ENCODE results near the gene PANK4.

PANK4 gene

DNA sequence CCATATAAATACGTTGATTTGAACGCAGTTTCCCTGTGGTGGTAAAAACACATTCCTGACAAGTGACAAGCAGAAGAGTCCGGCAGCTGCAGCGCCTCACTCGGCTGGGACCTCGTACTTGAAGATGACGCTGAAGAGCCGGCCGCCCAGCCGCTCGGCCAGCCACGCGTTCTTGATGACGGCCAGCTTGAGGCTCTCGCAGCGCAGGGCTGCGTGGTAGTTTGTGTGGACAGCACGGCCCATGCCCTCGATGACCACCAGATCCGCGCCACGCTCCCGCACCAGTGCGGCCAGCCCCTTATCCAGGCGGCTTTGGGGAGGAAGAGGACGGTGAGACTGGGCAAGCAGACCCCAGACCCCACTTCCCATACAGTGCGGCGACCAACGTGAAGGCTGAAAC, 17.6 kb downstream of the PANK4 start:
- H3K4me1 ChIP-seq (ENCODE audit: control insufficient read depth, insufficient read depth, low read length, unreplicated experiment), result no peaks in the 10 kb centered on the region
- H3K27me3 ChIP-seq (ENCODE audit: insufficient read depth, low read length), result peaks cover 14% of the 10 kb centered on the region
- no peak overlapping the region for H3K27ac ChIP-seq (ENCODE audit: low read depth, low read length)
- no peaks in the 10 kb centered on the region for H3K79me2 ChIP-seq (ENCODE audit: control insufficient read depth, insufficient read depth, low read length, unreplicated experiment)
- no peaks in the 10 kb centered on the region for H3K36me3 ChIP-seq (ENCODE audit: insufficient read depth, low read length)
- H3K4me3 ChIP-seq (ENCODE audit: low read depth, low read length), result no peak overlapping the region
- H2AFZ ChIP-seq (ENCODE audit: low read length, unreplicated experiment), result no peak overlapping the region

DNA sequence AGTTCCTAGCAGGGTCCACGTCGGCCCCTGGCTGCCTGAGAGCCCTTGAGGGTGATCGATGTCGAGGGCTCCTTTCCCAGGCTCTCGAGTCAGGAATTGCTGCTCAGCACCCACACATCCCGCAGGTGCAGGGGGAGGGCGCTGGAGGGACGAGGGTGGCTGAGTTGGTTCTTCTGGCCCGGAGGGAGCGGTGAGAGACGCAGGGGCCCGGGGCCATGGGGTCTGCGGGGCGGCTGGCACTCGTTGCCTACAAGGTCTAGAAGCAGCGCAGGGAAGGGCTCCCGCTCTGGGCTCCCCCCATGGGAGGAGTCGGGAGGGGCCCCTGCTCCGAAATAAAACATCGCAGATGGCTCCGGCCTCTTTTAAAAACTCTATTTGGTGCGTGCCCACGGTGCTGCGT, 18.2 kb downstream of the PANK4 start:
- Histone ChIP-seq H2AFZ (ENCODE audit: low read length, unreplicated experiment) (no peak overlapping the region), H3K27ac (ENCODE audit: low read depth, low read length) (no peak overlapping the region), H3K79me2 (ENCODE audit: control insufficient read depth, insufficient read depth, low read length, unreplicated experiment) (no peaks in the 10 kb centered on the region), H3K4me3 (ENCODE audit: low read depth, low read length) (no peak overlapping the region), H3K4me1 (ENCODE audit: control insufficient read depth, insufficient read depth, low read length, unreplicated experiment) (no peaks in the 10 kb centered on the region), H3K36me3 (ENCODE audit: insufficient read depth, low read length) (no peaks in the 10 kb centered on the region), H3K27me3 (ENCODE audit: insufficient read depth, low read length) (peaks cover 20% of the 10 kb centered on the region)

DNA sequence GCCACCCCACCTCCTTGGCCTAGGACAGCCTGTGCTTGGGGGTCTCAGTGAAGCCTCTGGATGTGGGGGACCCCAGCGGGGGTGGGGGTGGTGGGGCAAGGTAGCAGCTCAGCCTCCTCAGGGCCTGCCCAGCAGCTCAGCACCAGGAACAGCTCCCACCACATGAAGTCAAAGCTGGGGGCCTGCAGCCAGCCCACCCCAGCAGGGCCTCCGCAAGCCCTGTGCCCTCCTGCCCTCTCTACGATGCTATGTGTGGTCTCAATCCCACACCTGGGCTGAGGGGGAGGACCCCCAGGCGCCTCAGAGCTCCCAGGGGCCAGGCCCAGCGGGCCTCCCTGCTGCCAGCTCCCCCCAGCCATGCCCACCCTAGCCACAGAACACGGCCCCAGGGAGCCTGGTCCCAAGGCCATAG, 18.6 kb downstream of the PANK4 start:
- Histone ChIP-seq H3K27ac (ENCODE audit: low read depth, low read length) (no peak overlapping the region), H3K4me1 (ENCODE audit: control insufficient read depth, insufficient read depth, low read length, unreplicated experiment) (no peaks in the 10 kb centered on the region), H3K4me3 (ENCODE audit: low read depth, low read length) (no peak overlapping the region), H3K79me2 (ENCODE audit: control insufficient read depth, insufficient read depth, low read length, unreplicated experiment) (no peaks in the 10 kb centered on the region), H3K36me3 (ENCODE audit: insufficient read depth, low read length) (no peaks in the 10 kb centered on the region), H3K27me3 (ENCODE audit: insufficient read depth, low read length) (peaks cover 24% of the 10 kb centered on the region), H2AFZ (ENCODE audit: low read length, unreplicated experiment) (no peak overlapping the region)

DNA sequence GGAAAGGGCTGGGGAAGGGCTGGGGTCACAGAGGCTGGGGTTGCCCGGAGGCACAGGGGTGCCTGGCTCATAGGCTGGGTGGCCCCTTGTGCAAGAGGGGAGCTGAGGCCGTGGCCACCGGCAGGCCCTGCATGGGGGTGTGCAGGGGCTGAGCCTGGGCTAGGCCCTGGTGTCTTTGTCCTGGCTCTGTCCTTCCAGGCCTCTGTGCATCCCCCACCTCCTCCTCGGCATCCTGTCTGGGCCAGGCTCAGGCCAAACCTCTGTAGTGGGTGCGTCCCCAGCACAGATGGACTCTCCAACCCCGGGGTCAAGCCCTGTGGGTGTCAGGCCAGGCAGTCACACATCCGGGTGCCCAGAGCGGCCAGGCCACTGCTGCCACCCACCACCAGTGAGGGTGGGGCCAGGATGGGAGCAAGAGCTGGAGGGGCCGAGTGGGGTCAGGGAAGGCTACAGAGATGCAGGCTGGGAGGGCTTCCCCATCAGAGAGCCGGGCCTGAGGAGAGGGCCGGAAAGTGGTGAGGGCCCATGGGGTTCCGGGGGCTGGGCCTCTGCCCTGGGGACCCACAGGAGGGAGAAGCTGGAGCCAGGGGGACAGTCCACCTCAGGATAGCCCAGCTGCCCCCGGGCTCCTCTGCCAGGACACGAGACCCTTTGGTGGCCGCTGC, 19.4 kb downstream of the PANK4 start:
- Histone ChIP-seq H3K4me3 (ENCODE audit: low read depth, low read length) (no peak overlapping the region), H3K27me3 (ENCODE audit: insufficient read depth, low read length) (peaks cover 29% of the 10 kb centered on the region), H3K27ac (ENCODE audit: low read depth, low read length) (no peak overlapping the region), H3K79me2 (ENCODE audit: control insufficient read depth, insufficient read depth, low read length, unreplicated experiment) (no peaks in the 10 kb centered on the region), H3K36me3 (ENCODE audit: insufficient read depth, low read length) (no peaks in the 10 kb centered on the region), H3K4me1 (ENCODE audit: control insufficient read depth, insufficient read depth, low read length, unreplicated experiment) (no peaks in the 10 kb centered on the region), H2AFZ (ENCODE audit: low read length, unreplicated experiment) (no peak overlapping the region)

DNA sequence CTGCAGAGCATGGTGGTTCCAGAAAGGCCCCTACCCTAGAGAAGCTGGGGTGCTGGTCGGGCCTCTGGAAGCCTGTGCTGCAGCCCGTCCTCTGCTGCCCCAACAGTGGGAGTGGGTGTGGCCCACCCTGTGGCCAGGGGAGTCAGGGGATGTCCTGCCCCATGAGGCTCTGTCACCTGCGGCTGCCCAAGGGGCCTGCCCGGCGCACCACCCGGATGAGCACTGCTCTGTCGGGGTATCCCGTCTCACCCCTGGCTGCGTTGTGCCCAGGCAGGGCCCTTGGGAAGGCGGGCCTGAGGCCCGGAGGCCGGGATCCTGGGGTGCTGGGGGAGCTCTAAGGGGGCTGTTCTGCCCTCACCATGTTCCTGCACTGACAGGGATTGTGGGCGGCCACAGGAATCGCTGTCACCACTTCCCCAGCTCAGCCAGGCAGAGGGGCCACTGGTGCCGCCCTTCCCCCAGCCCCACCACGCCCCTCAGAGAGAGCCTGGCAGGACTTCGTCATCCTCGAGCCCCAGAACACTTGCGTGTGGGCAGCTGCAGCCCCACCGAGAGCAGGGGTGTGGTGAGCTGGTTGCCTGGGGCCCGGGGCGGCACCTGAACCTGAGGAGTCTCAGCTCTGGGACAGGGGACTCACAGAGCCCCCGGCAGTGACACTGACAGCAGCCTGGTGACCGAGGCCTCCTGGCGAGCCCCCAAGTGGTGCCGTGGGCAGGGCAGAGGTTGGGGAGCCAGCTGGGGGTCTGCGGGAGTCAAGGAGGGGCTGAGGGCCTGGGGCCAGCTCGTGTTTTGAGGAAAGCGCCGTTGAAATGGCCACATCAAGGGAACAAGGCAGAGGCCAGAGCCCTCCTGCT, 20.2 kb downstream of the PANK4 start:
- Histone ChIP-seq H3K79me2 (ENCODE audit: control insufficient read depth, insufficient read depth, low read length, unreplicated experiment) (no peaks in the 10 kb centered on the region), H3K36me3 (ENCODE audit: insufficient read depth, low read length) (no peaks in the 10 kb centered on the region), H3K4me1 (ENCODE audit: control insufficient read depth, insufficient read depth, low read length, unreplicated experiment) (no peaks in the 10 kb centered on the region)

DNA sequence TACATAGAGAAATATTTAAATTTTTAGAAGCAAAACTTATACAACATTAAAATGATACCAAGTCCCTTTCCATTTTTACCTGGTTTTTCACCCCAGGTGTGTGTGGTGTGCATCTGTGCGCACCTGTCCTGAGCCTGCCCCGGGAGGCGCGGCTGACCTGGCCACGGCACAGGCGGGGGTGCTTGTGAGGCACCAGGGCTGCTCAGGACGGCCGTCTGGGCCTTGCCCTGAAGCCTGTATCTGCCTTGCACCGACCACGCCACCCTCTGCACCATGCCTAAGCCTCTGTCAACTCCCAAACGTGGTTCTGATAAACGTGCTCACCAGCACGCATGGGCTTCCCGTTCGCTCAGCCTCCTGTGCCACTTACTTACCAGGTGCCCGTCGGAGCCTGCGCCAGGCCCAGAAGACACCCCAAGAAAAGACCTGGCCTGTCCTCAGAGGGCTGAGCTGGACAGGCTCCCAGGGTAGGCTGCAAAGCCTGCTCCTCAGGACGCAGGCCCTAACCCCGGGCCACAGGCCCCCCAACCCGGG, 20.9 kb downstream of the PANK4 start:
- H3K4me3 ChIP-seq (ENCODE audit: low read depth, low read length), result no peak overlapping the region
- H3K79me2 ChIP-seq (ENCODE audit: control insufficient read depth, insufficient read depth, low read length, unreplicated experiment), result no peaks in the 10 kb centered on the region
- no peaks in the 10 kb centered on the region for H3K36me3 ChIP-seq (ENCODE audit: insufficient read depth, low read length)
- peaks cover 29% of the 10 kb centered on the region for H3K27me3 ChIP-seq (ENCODE audit: insufficient read depth, low read length)
- H2AFZ ChIP-seq (ENCODE audit: low read length, unreplicated experiment), result no peak overlapping the region
- H3K27ac ChIP-seq (ENCODE audit: low read depth, low read length), result no peak overlapping the region
- no peaks in the 10 kb centered on the region for H3K4me1 ChIP-seq (ENCODE audit: control insufficient read depth, insufficient read depth, low read length, unreplicated experiment)

More for the DNA sequence above, 20.2 kb downstream of the PANK4 start:
- no peak overlapping the region for H3K4me3 ChIP-seq (ENCODE audit: low read depth, low read length)
- H2AFZ ChIP-seq (ENCODE audit: low read length, unreplicated experiment), result no peak overlapping the region
- no peak overlapping the region for H3K27ac ChIP-seq (ENCODE audit: low read depth, low read length)
- H3K27me3 ChIP-seq (ENCODE audit: insufficient read depth, low read length), result peaks cover 29% of the 10 kb centered on the region

DNA sequence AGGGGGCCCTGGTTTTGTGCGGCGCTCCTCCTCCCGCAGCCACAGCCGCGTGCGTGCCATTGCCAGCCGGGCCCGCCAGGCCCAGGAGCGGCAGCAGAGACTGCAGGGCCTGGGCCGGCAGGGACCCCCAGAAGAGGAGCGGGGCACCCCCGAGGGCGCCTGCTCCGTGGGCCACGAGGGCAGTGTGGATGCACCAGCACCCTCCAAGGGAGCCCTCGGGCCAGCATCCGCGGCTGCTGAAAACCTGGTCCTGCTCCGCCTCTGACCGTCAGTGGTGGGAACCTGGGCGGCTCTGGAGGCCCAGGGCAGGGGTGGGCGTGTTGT, 21.5 kb downstream of the PANK4 start:
- H3K4me1 ChIP-seq (ENCODE audit: control insufficient read depth, insufficient read depth, low read length, unreplicated experiment), result no peaks in the 10 kb centered on the region
- no peaks in the 10 kb centered on the region for H3K79me2 ChIP-seq (ENCODE audit: control insufficient read depth, insufficient read depth, low read length, unreplicated experiment)
- H2AFZ ChIP-seq (ENCODE audit: low read length, unreplicated experiment), result no peak overlapping the region
- peaks cover 29% of the 10 kb centered on the region for H3K27me3 ChIP-seq (ENCODE audit: insufficient read depth, low read length)
- H3K4me3 ChIP-seq (ENCODE audit: low read depth, low read length), result no peak overlapping the region
- no peaks in the 10 kb centered on the region for H3K36me3 ChIP-seq (ENCODE audit: insufficient read depth, low read length)
- H3K27ac ChIP-seq (ENCODE audit: low read depth, low read length), result no peak overlapping the region

DNA sequence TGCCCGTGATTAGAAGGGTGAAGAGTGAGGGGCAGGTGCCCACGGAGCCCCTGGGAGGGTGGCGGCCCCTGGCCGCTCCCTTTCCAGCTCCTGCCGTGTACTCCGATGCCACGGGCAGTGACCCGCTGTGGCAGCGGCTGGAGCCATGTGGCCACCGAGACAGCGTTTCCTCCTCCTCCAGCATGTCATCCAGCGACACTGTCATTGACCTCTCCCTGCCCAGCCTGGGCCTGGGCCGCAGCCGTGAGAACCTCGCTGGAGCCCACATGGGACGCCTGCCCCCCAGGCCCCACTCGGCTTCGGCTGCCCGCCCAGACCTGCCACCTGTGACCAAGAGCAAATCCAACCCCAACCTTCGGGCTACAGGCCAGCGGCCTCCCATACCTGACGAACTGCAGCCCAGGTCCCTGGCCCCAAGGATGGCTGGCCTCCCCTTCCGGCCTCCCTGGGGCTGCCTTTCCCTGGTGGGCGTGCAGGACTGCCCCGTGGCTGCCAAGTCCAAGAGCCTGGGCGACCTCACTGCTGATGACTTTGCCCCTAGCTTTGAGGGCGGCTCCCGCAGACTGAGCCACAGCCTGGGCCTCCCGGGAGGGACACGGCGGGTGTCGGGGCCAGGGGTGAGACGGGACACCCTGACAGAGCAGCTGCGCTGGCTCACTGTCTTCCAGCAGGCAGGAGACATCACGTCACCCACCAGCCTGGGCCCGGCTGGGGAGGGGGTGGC, 22.0 kb downstream of the PANK4 start:
- H2AFZ ChIP-seq (ENCODE audit: low read length, unreplicated experiment), result no peak overlapping the region
- H3K4me3 ChIP-seq (ENCODE audit: low read depth, low read length), result no peak overlapping the region
- no peaks in the 10 kb centered on the region for H3K79me2 ChIP-seq (ENCODE audit: control insufficient read depth, insufficient read depth, low read length, unreplicated experiment)
- peaks cover 29% of the 10 kb centered on the region for H3K27me3 ChIP-seq (ENCODE audit: insufficient read depth, low read length)
- no peaks in the 10 kb centered on the region for H3K4me1 ChIP-seq (ENCODE audit: control insufficient read depth, insufficient read depth, low read length, unreplicated experiment)
- H3K36me3 ChIP-seq (ENCODE audit: insufficient read depth, low read length), result no peaks in the 10 kb centered on the region
- H3K27ac ChIP-seq (ENCODE audit: low read depth, low read length), result no peak overlapping the region

DNA sequence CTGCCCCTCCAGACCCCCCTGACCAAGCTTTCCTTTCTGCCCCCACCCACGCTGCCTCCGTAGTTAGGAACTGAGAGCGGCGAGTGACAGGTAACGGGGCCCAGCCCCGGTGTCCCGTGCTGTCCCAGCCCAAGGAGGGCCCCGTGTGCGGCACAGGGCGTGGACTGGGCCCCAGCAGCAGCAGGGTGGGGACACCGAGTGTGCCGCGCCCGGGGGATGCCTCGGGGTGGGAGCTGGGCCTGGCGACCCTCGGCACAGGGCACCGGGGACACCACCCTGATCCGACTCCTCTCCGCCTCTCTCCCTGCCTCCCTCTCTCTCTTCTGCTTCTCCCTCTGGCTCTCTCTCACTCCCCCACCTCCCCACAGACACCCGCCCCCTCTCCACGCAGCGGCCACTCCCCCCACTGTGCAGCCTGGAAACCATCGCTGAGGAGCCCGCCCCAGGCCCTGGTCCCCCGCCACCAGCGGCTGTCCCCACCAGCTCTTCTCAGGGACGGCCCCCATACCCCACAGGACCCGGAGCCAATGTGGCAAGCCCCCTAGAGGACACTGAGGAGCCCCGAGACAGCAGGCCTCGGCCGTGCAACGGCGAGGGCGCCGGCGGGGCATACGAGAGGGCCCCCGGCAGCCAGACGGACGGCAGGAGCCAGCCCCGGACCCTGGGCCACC, 22.7 kb downstream of the PANK4 start:
- Histone ChIP-seq H3K36me3 (ENCODE audit: insufficient read depth, low read length) (no peaks in the 10 kb centered on the region), H3K27ac (ENCODE audit: low read depth, low read length) (no peak overlapping the region), H3K27me3 (ENCODE audit: insufficient read depth, low read length) (peaks cover 29% of the 10 kb centered on the region), H2AFZ (ENCODE audit: low read length, unreplicated experiment) (no peak overlapping the region), H3K79me2 (ENCODE audit: control insufficient read depth, insufficient read depth, low read length, unreplicated experiment) (no peaks in the 10 kb centered on the region), H3K4me3 (ENCODE audit: low read depth, low read length) (no peak overlapping the region), H3K4me1 (ENCODE audit: control insufficient read depth, insufficient read depth, low read length, unreplicated experiment) (no peaks in the 10 kb centered on the region)
